Activated naive CD8-positive, alpha-beta T cell (primary cell): Measurements from ENCODE around the gene CFAP20DC.

Experiments
- H3K27ac Mint-ChIP-seq: one replicate; pipeline ENCODE4 v1.8.0; 2021; ENCODE audit warnings: mixed read lengths
- H3K27me3 Mint-ChIP-seq: one replicate; pipeline ENCODE4 v1.8.0; 2021; ENCODE audit warnings: mixed read lengths
- H3K36me3 Mint-ChIP-seq: one replicate; pipeline ENCODE4 v1.8.0; 2021; ENCODE audit warnings: mixed read lengths
- H3K4me1 Mint-ChIP-seq: one replicate; pipeline ENCODE4 v1.8.0; 2021; ENCODE audit warnings: low read depth, mixed read lengths
- H3K4me3 Mint-ChIP-seq: one replicate; pipeline ENCODE4 v1.8.0; 2021; ENCODE audit warnings: mild to moderate bottlenecking, mixed read lengths
- H3K9me3 Mint-ChIP-seq: one replicate; pipeline ENCODE4 v1.8.0; 2021; ENCODE audit warnings: low read depth, mixed read lengths

The CFAP20DC gene

DNA sequence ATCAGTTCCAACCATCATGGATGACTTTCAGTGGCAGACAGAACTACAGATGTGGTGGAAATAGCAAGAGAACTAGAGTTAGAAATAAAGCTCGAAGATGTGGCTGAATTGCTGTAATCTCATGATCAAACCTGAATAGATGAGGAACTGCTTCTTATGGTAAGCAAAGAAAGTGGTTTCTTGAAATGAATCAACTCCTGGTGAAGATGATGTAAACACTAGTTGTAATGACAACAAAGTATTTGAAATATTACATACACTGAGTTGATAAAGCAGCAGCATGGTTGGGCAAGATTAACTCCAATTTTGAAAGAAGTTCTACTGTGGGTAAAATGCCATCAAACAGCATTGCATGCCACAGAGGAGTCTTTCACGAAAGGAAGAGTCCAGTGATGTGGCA, 251.5 kb downstream of the CFAP20DC start:
- Mint-ChIP-seq H3K4me3 (no peak overlapping the region), H3K27me3 (no peaks in the 10 kb centered on the region), H3K9me3 (no peaks in the 10 kb centered on the region), H3K27ac (no peak overlapping the region), H3K36me3 (no peaks in the 10 kb centered on the region), H3K4me1 (no peaks in the 10 kb centered on the region)

DNA sequence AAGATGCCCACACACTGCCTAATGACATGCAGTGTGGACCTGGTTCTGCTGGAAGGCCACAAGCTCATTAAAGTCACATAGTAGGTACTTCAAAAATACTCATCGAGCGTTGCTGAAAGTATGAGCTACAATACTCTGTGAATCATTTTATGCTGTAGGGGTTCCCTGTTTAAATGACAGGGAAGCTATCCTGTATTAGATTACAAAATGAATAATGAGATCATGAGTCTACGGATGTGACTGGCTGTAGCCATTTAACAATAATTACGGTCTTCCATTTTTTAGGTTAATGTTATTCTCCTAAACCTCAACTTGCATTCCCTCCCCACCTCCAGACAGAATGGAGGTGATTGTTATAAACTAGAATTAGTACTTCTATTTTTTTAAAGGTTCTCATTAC, 255.1 kb downstream of the CFAP20DC start:
- H3K27me3 Mint-ChIP-seq: peaks cover 4% of the 10 kb centered on the region
- no peak overlapping the region for H3K4me3 Mint-ChIP-seq
- no peaks in the 10 kb centered on the region for H3K4me1 Mint-ChIP-seq
- H3K36me3 Mint-ChIP-seq: no peaks in the 10 kb centered on the region
- H3K27ac Mint-ChIP-seq: no peak overlapping the region
- no peaks in the 10 kb centered on the region for H3K9me3 Mint-ChIP-seq

DNA sequence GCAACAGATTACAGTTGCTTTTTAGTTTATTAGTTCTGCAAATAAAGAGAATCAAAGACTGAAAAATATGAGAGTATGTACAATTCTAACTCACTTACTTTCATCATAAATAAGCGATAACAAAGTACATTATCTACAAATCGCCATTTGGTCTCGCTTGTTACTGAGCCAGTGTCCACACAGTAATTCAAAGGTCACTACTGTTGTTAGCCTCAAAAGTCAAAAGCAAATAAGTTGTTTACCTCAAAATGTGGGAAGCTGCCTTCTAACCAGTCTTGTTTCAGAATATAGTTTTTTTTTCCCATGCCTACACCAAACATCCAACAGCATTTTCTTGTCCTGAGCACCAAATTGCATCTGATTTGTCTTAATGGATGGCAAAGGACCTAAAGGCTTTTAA, 255.9 kb downstream of the CFAP20DC start:
- Mint-ChIP-seq H3K9me3 (no peaks in the 10 kb centered on the region), H3K27me3 (peaks cover 4% of the 10 kb centered on the region), H3K36me3 (no peaks in the 10 kb centered on the region), H3K4me3 (no peak overlapping the region), H3K27ac (no peak overlapping the region), H3K4me1 (no peaks in the 10 kb centered on the region)

DNA sequence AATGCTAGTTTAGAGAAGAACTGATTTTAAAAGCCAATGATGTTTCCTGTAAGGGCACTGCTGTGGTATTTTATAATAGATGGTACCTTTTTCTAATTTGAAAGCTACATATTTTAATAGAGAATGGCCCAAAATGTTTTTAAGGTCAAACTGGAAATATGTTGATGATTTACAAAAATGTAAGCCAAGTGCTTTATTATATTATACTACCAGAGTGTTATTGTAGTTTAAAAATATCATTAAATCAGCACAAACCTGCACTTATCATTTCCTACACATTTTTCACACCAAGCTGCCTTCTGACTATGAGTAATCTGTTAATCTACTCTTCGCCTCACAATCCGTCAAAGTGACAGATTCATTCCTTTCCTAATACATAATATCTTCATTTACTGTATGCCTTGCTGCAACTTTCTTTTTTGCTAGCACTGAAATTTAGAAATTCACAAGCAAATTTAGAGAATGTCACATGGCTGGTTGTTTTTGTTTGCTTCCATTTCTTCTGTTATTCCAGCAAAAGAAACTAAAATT, 256.8 kb downstream of the CFAP20DC start:
- Mint-ChIP-seq H3K27ac (no peak overlapping the region), H3K36me3 (no peaks in the 10 kb centered on the region), H3K27me3 (peaks cover 4% of the 10 kb centered on the region), H3K4me1 (no peaks in the 10 kb centered on the region), H3K9me3 (no peaks in the 10 kb centered on the region), H3K4me3 (no peak overlapping the region)

DNA sequence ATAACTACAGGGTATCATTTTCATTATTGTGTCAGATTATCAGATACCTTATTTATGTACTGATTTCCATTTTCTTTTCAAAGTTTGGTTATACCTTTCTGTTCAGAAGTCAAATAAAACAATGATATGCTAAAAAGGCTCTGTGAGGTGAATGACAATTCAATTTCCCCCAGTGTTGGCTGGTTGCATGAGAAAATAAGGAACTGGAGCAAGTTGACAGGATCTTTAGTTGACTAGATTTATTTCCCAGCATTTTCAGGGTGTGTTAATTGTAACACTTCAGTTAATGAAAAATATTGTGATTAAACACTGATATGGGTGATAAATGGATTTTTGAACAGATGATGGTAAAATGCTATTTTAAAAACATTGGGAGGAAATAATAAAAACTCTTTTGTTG, 260.4 kb downstream of the CFAP20DC start:
- no peaks in the 10 kb centered on the region for H3K4me1 Mint-ChIP-seq
- peaks cover 4% of the 10 kb centered on the region for H3K27me3 Mint-ChIP-seq
- H3K27ac Mint-ChIP-seq: no peak overlapping the region
- H3K9me3 Mint-ChIP-seq: no peaks in the 10 kb centered on the region
- no peak overlapping the region for H3K4me3 Mint-ChIP-seq
- no peaks in the 10 kb centered on the region for H3K36me3 Mint-ChIP-seq

DNA sequence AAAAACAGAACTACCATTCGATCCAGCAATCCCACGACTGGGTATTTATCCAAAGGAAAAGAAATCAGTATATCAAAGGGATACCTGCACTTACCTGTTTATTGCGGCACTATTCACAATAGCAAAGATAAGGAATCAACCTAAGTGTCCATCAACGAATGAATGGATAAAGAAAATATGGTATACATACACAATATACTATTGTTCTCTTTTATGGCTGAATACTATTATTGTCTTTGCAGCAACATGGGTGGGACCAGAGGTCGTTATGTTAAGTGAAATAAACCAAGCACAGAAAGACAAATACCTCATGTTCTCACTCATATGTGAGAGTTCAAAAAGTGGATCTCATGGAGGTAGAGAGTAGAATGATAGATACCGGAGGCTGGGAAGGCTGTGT, 264.9 kb downstream of the CFAP20DC start:
- H3K4me3 Mint-ChIP-seq: no peak overlapping the region
- no peaks in the 10 kb centered on the region for H3K4me1 Mint-ChIP-seq
- no peaks in the 10 kb centered on the region for H3K36me3 Mint-ChIP-seq
- H3K9me3 Mint-ChIP-seq: peaks cover 11% of the 10 kb centered on the region
- no peaks in the 10 kb centered on the region for H3K27me3 Mint-ChIP-seq
- no peak overlapping the region for H3K27ac Mint-ChIP-seq

DNA sequence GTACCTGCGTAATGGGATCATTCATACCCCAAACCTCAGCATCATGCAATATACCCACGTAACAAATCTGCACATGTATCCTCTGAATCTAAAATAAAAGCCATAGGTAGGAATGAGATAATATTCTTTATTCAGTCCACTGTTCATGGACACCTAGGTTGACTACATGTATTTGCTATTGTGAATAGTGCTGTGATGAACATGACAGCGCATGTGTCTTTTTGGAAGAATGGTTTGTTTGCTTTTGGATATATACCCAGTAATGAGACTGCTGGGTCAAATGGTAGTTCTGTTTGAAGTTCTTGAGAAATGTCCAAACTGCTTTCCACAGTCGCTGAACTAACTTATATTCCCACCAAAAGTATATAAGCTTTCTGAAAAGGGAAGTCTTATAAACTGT, 265.4 kb downstream of the CFAP20DC start:
- Mint-ChIP-seq H3K4me3 (no peak overlapping the region), H3K27me3 (no peaks in the 10 kb centered on the region), H3K36me3 (no peaks in the 10 kb centered on the region), H3K27ac (no peak overlapping the region), H3K9me3 (peaks cover 16% of the 10 kb centered on the region), H3K4me1 (no peaks in the 10 kb centered on the region)

DNA sequence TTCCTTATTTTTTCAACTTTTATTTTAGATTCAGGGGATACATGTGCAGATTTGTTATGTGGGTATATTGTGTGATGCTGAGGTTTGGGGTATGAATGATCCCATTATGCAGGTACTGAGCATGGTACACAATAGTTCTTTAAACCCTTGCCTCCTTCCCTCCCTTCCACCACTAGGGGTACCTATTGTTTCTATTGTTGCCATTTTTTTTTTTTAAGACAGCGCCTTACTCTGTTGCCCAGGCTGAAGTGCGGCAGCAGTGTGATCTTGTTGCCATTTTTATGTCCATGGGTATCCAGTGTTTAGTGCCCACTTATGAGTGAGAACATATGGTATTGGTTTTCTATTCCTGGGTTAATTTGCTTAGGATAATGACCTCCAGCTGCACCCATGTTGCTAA, 266.0 kb downstream of the CFAP20DC start:
- Mint-ChIP-seq H3K36me3 (no peaks in the 10 kb centered on the region), H3K27me3 (no peaks in the 10 kb centered on the region), H3K4me3 (no peak overlapping the region), H3K4me1 (no peaks in the 10 kb centered on the region), H3K9me3 (peaks cover 18% of the 10 kb centered on the region), H3K27ac (no peak overlapping the region)

DNA sequence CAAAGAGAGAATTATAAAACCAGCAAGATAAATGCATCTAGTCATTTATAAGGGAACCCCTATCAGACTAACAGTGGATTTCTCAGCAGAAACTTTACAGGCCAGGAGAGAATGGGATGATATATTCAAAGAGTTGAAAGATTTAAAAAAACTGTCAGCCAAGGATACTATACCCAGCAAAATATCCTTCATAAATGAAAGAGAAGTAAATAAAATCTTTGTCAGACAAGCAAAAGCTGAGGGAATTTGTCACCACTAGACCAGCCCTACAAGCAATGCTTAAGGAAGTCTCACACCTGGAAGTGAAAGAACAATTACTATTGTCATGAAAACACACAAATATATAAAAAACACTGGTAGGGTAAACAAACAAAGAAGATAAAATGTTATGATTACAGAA, 269.9 kb downstream of the CFAP20DC start:
- Mint-ChIP-seq H3K9me3 (peaks cover 21% of the 10 kb centered on the region), H3K27me3 (no peaks in the 10 kb centered on the region), H3K4me1 (no peaks in the 10 kb centered on the region), H3K27ac (no peak overlapping the region), H3K4me3 (no peak overlapping the region), H3K36me3 (no peaks in the 10 kb centered on the region)

DNA sequence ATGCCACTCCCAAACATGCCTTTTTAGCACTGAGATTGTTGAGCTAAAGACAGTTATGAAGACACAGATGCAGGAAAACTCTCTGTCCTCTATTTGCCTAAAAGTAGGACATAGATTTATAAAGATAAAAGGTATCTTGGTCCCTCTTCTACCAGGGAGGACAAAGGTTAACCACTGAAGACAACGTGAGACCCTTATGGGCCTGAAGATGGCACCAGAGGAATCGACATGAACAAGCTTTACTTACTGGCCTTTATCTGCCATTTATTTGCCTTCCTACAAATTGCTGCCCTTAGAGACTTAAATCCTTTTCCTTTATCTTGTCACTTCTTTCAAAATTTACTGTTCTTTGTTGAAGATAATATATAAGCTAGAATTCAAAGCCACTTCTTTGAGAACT, 273.6 kb downstream of the CFAP20DC start:
- Mint-ChIP-seq H3K27me3 (no peaks in the 10 kb centered on the region), H3K27ac (no peak overlapping the region), H3K4me3 (no peak overlapping the region), H3K4me1 (no peaks in the 10 kb centered on the region), H3K9me3 (peaks cover 20% of the 10 kb centered on the region), H3K36me3 (no peaks in the 10 kb centered on the region)

DNA sequence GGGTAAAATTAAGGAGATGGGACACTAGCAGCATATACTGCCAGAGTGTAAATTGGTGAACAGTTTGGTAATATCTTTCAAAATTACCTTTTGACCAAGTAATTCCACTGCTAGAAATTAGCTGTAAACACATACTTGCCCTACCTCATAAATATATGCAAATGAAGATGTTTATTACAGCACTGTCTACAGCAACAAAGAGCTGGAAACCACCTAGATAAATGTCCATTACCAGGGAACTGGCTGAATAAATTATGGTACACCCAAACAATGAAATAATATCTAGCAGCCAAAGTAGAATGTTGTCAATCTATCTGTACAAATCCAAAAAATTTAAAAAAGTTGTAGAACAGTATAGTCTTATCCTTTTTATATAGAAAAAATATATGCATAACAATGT, 277.4 kb downstream of the CFAP20DC start:
- no peak overlapping the region for H3K27ac Mint-ChIP-seq
- H3K4me3 Mint-ChIP-seq: no peak overlapping the region
- H3K27me3 Mint-ChIP-seq: peaks cover 18% of the 10 kb centered on the region
- H3K4me1 Mint-ChIP-seq: no peaks in the 10 kb centered on the region
- H3K9me3 Mint-ChIP-seq: peaks cover 4% of the 10 kb centered on the region
- no peaks in the 10 kb centered on the region for H3K36me3 Mint-ChIP-seq

DNA sequence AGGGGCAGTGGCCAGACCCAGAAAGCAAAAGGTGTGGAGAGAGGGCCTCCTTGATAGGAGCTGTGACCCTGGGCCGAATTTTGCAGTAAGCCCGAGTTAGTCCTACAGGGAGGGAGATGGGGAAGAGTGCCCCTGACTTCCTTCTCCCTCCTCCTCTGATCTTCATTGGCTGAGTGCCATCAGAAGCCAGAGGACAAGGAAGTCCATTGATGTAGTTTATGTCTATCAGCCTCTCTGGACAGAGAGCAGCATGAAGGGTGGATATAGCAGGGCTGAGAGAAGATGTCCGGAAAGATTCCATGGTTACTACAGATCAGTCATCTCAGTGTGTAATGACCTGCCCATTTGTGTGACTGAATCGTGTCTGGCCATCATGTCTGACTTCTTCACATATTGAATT, 280.8 kb downstream of the CFAP20DC start:
- Mint-ChIP-seq H3K9me3 (no peaks in the 10 kb centered on the region), H3K27me3 (peaks cover 18% of the 10 kb centered on the region), H3K27ac (no peak overlapping the region), H3K4me3 (no peak overlapping the region), H3K4me1 (no peaks in the 10 kb centered on the region), H3K36me3 (no peaks in the 10 kb centered on the region)

DNA sequence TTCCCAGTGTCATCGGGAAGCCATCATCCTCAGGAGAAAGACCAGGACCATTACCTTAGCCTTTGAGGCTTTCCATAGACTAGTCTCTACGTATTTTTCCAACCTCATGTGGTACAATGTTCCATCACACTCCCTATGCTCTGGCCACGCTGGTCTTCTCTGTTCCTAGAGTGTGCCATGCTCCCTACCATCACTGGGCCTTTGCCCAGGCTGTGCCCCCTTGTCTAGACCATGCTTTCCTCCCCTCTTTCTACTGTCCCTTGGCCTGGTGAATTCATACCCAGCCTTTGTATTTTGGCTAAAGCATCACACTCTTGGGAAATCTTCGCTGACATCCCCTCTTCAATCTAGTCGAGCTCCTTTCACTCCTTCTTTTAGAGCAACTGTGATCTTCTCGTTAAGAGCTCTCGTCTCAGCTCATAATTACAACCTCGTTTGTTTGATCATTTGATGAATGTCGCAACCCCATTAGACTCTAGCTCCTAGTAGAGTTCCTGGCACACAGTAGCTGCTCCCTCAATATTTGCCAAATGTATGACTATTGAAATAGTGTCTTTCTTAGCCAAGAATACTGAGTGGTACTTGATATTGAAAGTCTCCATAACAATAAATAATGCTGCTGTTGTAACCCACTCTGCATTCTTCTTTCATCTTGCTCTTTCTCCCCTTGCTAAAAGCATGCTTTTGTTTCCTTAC, 283.1 kb downstream of the CFAP20DC start:
- H3K36me3 Mint-ChIP-seq: no peaks in the 10 kb centered on the region
- H3K4me1 Mint-ChIP-seq: no peaks in the 10 kb centered on the region
- no peaks in the 10 kb centered on the region for H3K9me3 Mint-ChIP-seq
- H3K4me3 Mint-ChIP-seq: no peak overlapping the region
- no peak overlapping the region for H3K27ac Mint-ChIP-seq
- peaks cover 18% of the 10 kb centered on the region for H3K27me3 Mint-ChIP-seq

DNA sequence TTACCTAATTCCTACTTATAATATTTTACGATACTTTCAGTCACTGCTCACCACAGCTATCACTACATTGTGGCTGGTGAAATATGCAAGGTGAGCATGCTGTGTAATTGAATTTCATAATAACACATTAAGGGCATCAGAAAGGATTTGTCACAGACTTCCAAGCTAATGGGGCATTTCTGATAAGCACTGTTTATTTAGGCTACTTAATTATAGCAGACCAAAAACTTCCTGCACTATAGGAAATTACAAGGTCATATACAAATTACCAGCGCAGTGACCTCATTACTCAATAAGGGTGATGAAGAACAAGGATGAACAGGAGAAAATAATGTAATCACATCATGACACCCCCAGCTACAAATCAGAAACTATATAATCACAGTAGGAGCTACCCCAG, 294.7 kb downstream of the CFAP20DC start:
- no peak overlapping the region for H3K27ac Mint-ChIP-seq

DNA sequence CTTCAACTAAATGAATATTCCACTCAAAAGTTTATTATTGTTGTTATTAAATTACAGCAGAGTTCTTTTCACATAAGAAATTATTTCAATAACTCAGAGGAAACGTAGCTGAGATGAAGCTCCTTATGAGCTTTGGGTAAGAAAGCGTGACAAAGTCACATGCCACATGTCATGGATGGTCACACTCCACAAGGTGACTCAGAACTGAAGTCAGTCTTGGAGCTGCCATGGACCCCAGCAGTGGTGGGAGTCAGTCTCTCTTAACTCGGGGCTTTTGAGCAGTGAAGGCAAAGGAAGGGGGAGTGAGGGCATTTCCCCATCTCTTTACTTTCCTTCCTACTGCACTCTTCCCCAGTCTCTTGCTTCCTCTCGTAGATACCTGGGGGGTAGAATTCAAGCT, 295.8 kb downstream of the CFAP20DC start:
- Mint-ChIP-seq H3K4me1 (no peaks in the 10 kb centered on the region), H3K9me3 (no peaks in the 10 kb centered on the region), H3K27me3 (peaks cover 3% of the 10 kb centered on the region)

More for the DNA sequence above, 294.7 kb downstream of the CFAP20DC start:
- no peaks in the 10 kb centered on the region for H3K4me1 Mint-ChIP-seq
- H3K4me3 Mint-ChIP-seq: no peak overlapping the region
- H3K27me3 Mint-ChIP-seq: peaks cover 3% of the 10 kb centered on the region
- H3K9me3 Mint-ChIP-seq: no peaks in the 10 kb centered on the region
- no peaks in the 10 kb centered on the region for H3K36me3 Mint-ChIP-seq

DNA sequence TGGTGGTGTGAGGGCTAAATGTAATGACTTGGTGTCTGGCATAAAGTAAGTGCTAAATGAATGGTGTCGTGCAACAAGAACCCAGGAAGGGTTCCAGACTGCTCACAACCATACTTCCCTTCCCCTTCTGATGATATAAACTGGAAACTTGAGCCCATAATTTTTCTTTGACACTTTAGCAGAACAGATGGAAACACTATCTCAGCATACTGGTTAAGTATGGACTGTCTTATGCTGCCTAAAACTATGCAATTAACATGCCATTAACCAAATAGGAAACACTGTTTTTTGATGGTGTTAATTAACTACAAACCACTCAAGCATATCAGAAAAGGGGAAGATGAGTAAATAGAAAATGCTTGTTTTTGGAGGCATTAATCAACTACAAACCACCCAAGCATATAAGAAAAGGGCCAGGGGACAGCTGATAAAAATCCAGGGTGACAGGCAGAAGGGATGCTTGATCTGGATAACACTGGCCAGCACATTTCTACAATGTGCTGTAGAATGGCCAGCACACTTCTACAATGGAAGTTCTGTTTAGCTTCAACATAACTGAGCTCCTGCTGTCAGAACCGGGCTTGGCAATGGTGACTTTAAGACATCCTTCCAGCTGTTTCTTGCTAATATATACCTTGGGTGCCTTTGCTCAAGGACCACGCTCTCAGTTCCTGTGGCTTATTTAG, 297.8 kb downstream of the CFAP20DC start:
- H3K4me3 Mint-ChIP-seq: no peak overlapping the region
- no peaks in the 10 kb centered on the region for H3K36me3 Mint-ChIP-seq
- no peaks in the 10 kb centered on the region for H3K9me3 Mint-ChIP-seq
- no peaks in the 10 kb centered on the region for H3K4me1 Mint-ChIP-seq
- H3K27me3 Mint-ChIP-seq: peaks cover 3% of the 10 kb centered on the region
- H3K27ac Mint-ChIP-seq: no peak overlapping the region

More for the DNA sequence above, 295.8 kb downstream of the CFAP20DC start:
- Mint-ChIP-seq H3K27ac (no peak overlapping the region), H3K4me3 (no peak overlapping the region), H3K36me3 (no peaks in the 10 kb centered on the region)
